HCT116 (cell line): Measurements from ENCODE around the gene SNRPA1. TPM values are rescaled to one million over a fixed set of nuclear protein-coding genes. Genes with fewer than 3 reads are reported as not detected.

Experiments used
- ATAC-seq: fragments of 200-7000 bp; cut with Tn5 transposase; 2 replicates; pipeline ENCODE4 v1.9.1; 2020; ENCODE audit warnings: mild to moderate bottlenecking, moderate library complexity
- BruUV-seq: library from RNA; stranded (reverse); fragments of 400-500 nt; replicated peaks from 2 replicates; lab custom pipeline; 2021; lab: Mats Ljungman, UMichigan
- CTCF ChIA-PET: fragments of 300-600 bp; sonication (Branson Sonifier 250); formaldehyde crosslinking; loops from one replicate; lab custom pipeline; 2021; ENCODE audit warnings: antibody characterized with exemption; lab: Charles Lee
- POLR2A ChIA-PET: fragments of 300-600, 350-600 bp; sonication (Branson Sonifier 250); formaldehyde crosslinking; loops from one replicate; lab custom pipeline; 2021; ENCODE audit warnings: antibody characterized with exemption; lab: Charles Lee
- RAD21 ChIA-PET, 2 experiments: fragments of 300-600 bp; sonication (Branson Sonifier 250); formaldehyde crosslinking; loops; one replicate each; lab custom pipeline; 2023; ENCODE audit warnings: low total read pairs in 2 of 2; ENCODE audit not compliant: uncharacterized antibody in 2 of 2, unreplicated experiment in 2 of 2, low non-redundant PET in 1 of 2; lab: Charles Lee
- DNase-seq: peaks from one replicate; pipeline ENCODE4 v3.0.0-alpha.2; 2010; ENCODE audit warnings: low read depth, low spot score
- H2AFZ ChIP-seq: fragments of 200-600 bp; shearing (Covaris generic), sonication (generic); 2 replicates; pipeline ENCODE4 v1.6.1; 2017; ENCODE audit warnings: low read depth, mixed run types, mixed read lengths, antibody characterized with exemption, low read length; ENCODE audit not compliant: poor library complexity, severe bottlenecking
- H3K27ac ChIP-seq: 2 replicates; pipeline ENCODE4 v1.5.1; 2012; ENCODE audit warnings: low read depth, low read length
- H3K27me3 ChIP-seq: fragments of 200-600 bp; sonication (generic); 2 replicates; pipeline ENCODE4 v1.6.1; 2016; ENCODE audit warnings: mixed run types, low read length, mixed read lengths; ENCODE audit not compliant: insufficient read depth
- H3K36me3 ChIP-seq, 2 experiments: fragments of 200-500 bp in 1 of 2; fragments of 200-600 bp in 1 of 2; sonication (Bioruptor generic) in 1 of 2; sonication (generic) in 1 of 2; 2 replicates each; pipeline versions ENCODE4 v1.5.1 to v1.6.1; 2014 to 2016; ENCODE audit warnings: low read length in 2 of 2, inconsistent platforms in 1 of 2, mixed read lengths in 1 of 2, mixed run types in 1 of 2; ENCODE audit not compliant: insufficient read depth in 2 of 2, control insufficient read depth in 1 of 2
- H3K4me1 ChIP-seq, 2 experiments: fragments of 200-600 bp in 1 of 2; sonication (generic) in 1 of 2; 2 replicates each; pipeline versions ENCODE4 v1.5.1 to v1.6.1; 2012 to 2017; ENCODE audit warnings: low read length in 2 of 2, inconsistent platforms in 1 of 2, mild to moderate bottlenecking in 1 of 2, mixed read lengths in 1 of 2, mixed run types in 1 of 2, moderate library complexity in 1 of 2; ENCODE audit not compliant: insufficient read depth in 2 of 2, control insufficient read depth in 1 of 2
- H3K4me2 ChIP-seq: fragments of 200-600 bp; sonication (generic); 2 replicates; pipeline ENCODE4 v1.6.1; 2017; ENCODE audit warnings: mixed run types, low read length, mixed read lengths
- H3K4me3 ChIP-seq, 2 experiments: fragments of 200-600 bp in 1 of 2; sonication (generic) in 1 of 2; replicated peaks in 1 of 2; 2 replicates each; pipeline ENCODE4 v1.5.1; 2011 to 2016; ENCODE audit warnings: low read length in 2 of 2, control low read depth in 1 of 2, low read depth in 1 of 2, mild to moderate bottlenecking in 1 of 2, mixed read lengths in 1 of 2, mixed run types in 1 of 2
- H3K79me2 ChIP-seq: fragments of 200-600 bp; sonication (generic); 2 replicates; pipeline ENCODE4 v1.6.1; 2017; ENCODE audit warnings: mild to moderate bottlenecking, mixed run types, low read length, moderate library complexity, mixed read lengths; ENCODE audit not compliant: insufficient read depth
- H3K9ac ChIP-seq: fragments of 200-600 bp; sonication (generic); 2 replicates; pipeline ENCODE4 v1.6.1; 2016; ENCODE audit warnings: low read length, mixed read lengths
- H3K9me2 ChIP-seq: fragments of 200-600 bp; sonication (generic), shearing (Covaris generic); 2 replicates; pipeline ENCODE4 v1.6.1; 2017; ENCODE audit warnings: mixed run types, mild to moderate bottlenecking, moderate library complexity; ENCODE audit not compliant: insufficient read depth
- H3K9me3 ChIP-seq, 2 experiments: fragments of 200-500 bp in 1 of 2; fragments of 200-600 bp in 1 of 2; sonication (Bioruptor generic) in 1 of 2; sonication (generic) in 1 of 2; 2 replicates each; pipeline ENCODE4 v1.6.1; 2014 to 2017; ENCODE audit warnings: low read length in 2 of 2, mixed read lengths in 2 of 2, inconsistent platforms in 1 of 2, low read depth in 1 of 2, mild to moderate bottlenecking in 1 of 2, mixed run types in 1 of 2, moderate library complexity in 1 of 2; ENCODE audit not compliant: control insufficient read depth in 1 of 2, insufficient read depth in 1 of 2
- H4K20me1 ChIP-seq: fragments of 200-600 bp; sonication (generic), shearing (Covaris generic); 2 replicates; pipeline ENCODE4 v1.6.1; 2017; ENCODE audit warnings: mixed run types, mild to moderate bottlenecking, moderate library complexity; ENCODE audit not compliant: insufficient read depth
- ATF3 ChIP-seq: IDR thresholded peaks from 2 replicates; pipeline ENCODE4 v1.6.1; 2012
- CBX3 ChIP-seq: IDR thresholded peaks from 2 replicates; pipeline ENCODE4 v1.6.1; 2012; ENCODE audit warnings: low read depth
- CEBPB ChIP-seq: IDR thresholded peaks from 2 replicates; pipeline ENCODE4 v1.6.1; 2012; ENCODE audit warnings: low read depth
- CTCF ChIP-seq, 3 experiments: fragments of 200-600 bp in 1 of 3; sonication (generic) in 1 of 3; IDR thresholded peaks in 2 of 3; conservative IDR thresholded peaks in 1 of 3; 2 replicates each; pipeline ENCODE4 v1.5.1; 2012 to 2017; ENCODE audit warnings: low read depth in 2 of 3, low read length in 2 of 3, antibody characterized with exemption in 1 of 3, borderline replicate concordance in 1 of 3, control low read depth in 1 of 3, mild to moderate bottlenecking in 1 of 3, mixed read lengths in 1 of 3, mixed run types in 1 of 3, moderate library complexity in 1 of 3; ENCODE audit not compliant: insufficient read depth in 1 of 3
- EGR1 ChIP-seq: IDR thresholded peaks from 2 replicates; pipeline ENCODE4 v1.6.1; 2012; ENCODE audit warnings: low read depth
- EZH2phosphoT487 ChIP-seq: fragments of 200-600 bp; IDR thresholded peaks from 2 replicates; pipeline ENCODE4 v1.6.1; 2018; ENCODE audit warnings: antibody characterized with exemption, borderline replicate concordance
- MAX ChIP-seq: IDR thresholded peaks from 2 replicates; pipeline ENCODE4 v1.6.1; 2012
- POLR2A ChIP-seq: IDR thresholded peaks from 2 replicates; pipeline ENCODE4 v1.7.0; 2011; ENCODE audit warnings: borderline replicate concordance; ENCODE audit not compliant: insufficient read depth, insufficient read length; ENCODE audit errors: extremely low read depth
- POLR2AphosphoS5 ChIP-seq: IDR thresholded peaks from 2 replicates; pipeline ENCODE4 v1.6.1; 2011; ENCODE audit warnings: mild to moderate bottlenecking, low read depth, low read length, moderate library complexity
- RAD21 ChIP-seq: IDR thresholded peaks from 2 replicates; pipeline ENCODE4 v1.6.1; 2012; ENCODE audit warnings: low read depth, mild to moderate bottlenecking
- SIN3A ChIP-seq: IDR thresholded peaks from 2 replicates; pipeline ENCODE4 v1.6.1; 2012; ENCODE audit warnings: low read depth
- SP1 ChIP-seq: IDR thresholded peaks from 2 replicates; pipeline ENCODE4 v1.6.1; 2012; ENCODE audit warnings: low read depth
- SRF ChIP-seq: IDR thresholded peaks from 2 replicates; pipeline ENCODE4 v1.6.1; 2012; ENCODE audit warnings: low read depth
- YY1 ChIP-seq: IDR thresholded peaks from 2 replicates; pipeline ENCODE4 v1.6.1; 2011; ENCODE audit warnings: low read length, low read depth, moderate library complexity, mild to moderate bottlenecking; ENCODE audit not compliant: insufficient replicate concordance; ENCODE audit errors: extremely low read depth
- ZBTB33 ChIP-seq: IDR thresholded peaks from 2 replicates; pipeline ENCODE4 v1.6.1; 2011; ENCODE audit warnings: mild to moderate bottlenecking, low read length, moderate library complexity; ENCODE audit not compliant: insufficient replicate concordance; ENCODE audit errors: extremely low read depth
- ZFX ChIP-seq: fragments of 450-650 bp; IDR thresholded peaks from 2 replicates; pipeline ENCODE4 v1.6.1; 2017
- ZNF274 ChIP-seq: fragments of 200-500 bp; sonication (Bioruptor generic); IDR thresholded peaks from 2 replicates; pipeline ENCODE4 v1.6.1; 2014; ENCODE audit warnings: mild to moderate bottlenecking, low read depth, low read length, inconsistent platforms
- intact Hi-C: fragments of 100-400 bp; cut with micrococcal nuclease; formaldehyde crosslinking; loops from 2 replicates; pipeline ENCODE4 v1.10.0; 2022
- total RNA-seq: library from RNA; stranded (reverse); gene quantifications from one replicate; pipeline ENCODE4 v1.2.1, GENCODE V29; 2021; ENCODE audit not compliant: unreplicated experiment

The SNRPA1 gene
- total RNA-seq, 1 experiment from 2014 or later = 104 TPM

- TF ChIP-seq MAX = no peak
- no peak for TF ChIP-seq EZH2phosphoT487
- no peak for TF ChIP-seq POLR2A
- no peak for TF ChIP-seq CTCF (IDR thresholded peaks at IDR 0.05 in 2 of 3, conservative IDR thresholded peaks at IDR 0.05 in 1 of 3; ENCODE audit: borderline replicate concordance in 1 of 3, insufficient read depth in 1 of 3, low read depth in 2 of 3, low read length in 2 of 3)
- TF ChIP-seq ATF3 = no peak
- no peak for TF ChIP-seq ZBTB33
- TF ChIP-seq RAD21 = no peak
- no peak for TF ChIP-seq YY1
- TF ChIP-seq SP1 = no peak
- TF ChIP-seq POLR2AphosphoS5 = no peak
- TF ChIP-seq CBX3 = no peak
- TF ChIP-seq CEBPB = no peak
- TF ChIP-seq SIN3A = no peak
- no peak for TF ChIP-seq EGR1
- TF ChIP-seq ZFX = no peak
- no peak for TF ChIP-seq SRF
- TF ChIP-seq ZNF274 = no peak
- TF ChIP-seq, all 23 proteins: peak for 0
- CTCF ChIA-PET = no interaction called here
- ATAC-seq (no peak), DNase-seq (no peak)
- Histone ChIP-seq H3K36me3 (no peaks in the 10 kb centered on the region), H3K9ac (no peak overlapping the region), H2AFZ (no peak overlapping the region), H4K20me1 (no peaks in the 10 kb centered on the region), H3K4me2 (no peak overlapping the region), H3K9me2 (no peaks in the 10 kb centered on the region), H3K4me3 (no peak overlapping the region), H3K9me3 (no peaks in the 10 kb centered on the region), H3K79me2 (no peaks in the 10 kb centered on the region), H3K27me3 (no peaks in the 10 kb centered on the region), H3K4me1 (no peaks in the 10 kb centered on the region), H3K27ac (no peak overlapping the region)
- RAD21 ChIA-PET = no interaction called here
- intact Hi-C loops = no loop called here
- no TSS peak for BruUV-seq
- POLR2A ChIA-PET = no interaction called here
Measured at GRCh38 chr15:101323793-101324523, 28.9 kb upstream of the SNRPA1 start.
